Nephron (organoid): ENCODE measurements around the gene RNF112.

Experiments used
- H3K27ac Mint-ChIP-seq, 3 experiments: 2 replicates each; pipeline ENCODE4 v1.8.0; 2020; ENCODE audit warnings: mixed read lengths in 3 of 3, mild to moderate bottlenecking in 2 of 3, moderate library complexity in 1 of 3
- H3K27me3 Mint-ChIP-seq: 2 replicates; pipeline ENCODE4 v1.8.0; 2021; ENCODE audit warnings: low read depth, mild to moderate bottlenecking, moderate library complexity, mixed read lengths
- H3K36me3 Mint-ChIP-seq: 2 replicates; pipeline ENCODE4 v1.8.0; 2020; ENCODE audit warnings: low read depth, mixed read lengths
- H3K4me1 Mint-ChIP-seq: 2 replicates; pipeline ENCODE4 v1.8.0; 2020; ENCODE audit warnings: mixed read lengths
- H3K4me3 Mint-ChIP-seq, 3 experiments: 2 replicates each; pipeline ENCODE4 v1.8.0; 2020; ENCODE audit warnings: mild to moderate bottlenecking in 3 of 3, mixed read lengths in 3 of 3, moderate library complexity in 2 of 3
- H3K9me3 Mint-ChIP-seq: 2 replicates; pipeline ENCODE4 v1.8.0; 2020; ENCODE audit warnings: mixed read lengths
- TF ChIP-seq, protein P1 (sequence below), 3 experiments: fragments of 200-600 bp; sonication (generic); IDR thresholded peaks; one replicate each; pipeline ENCODE4 v1.5.0; 2021; ENCODE audit warnings: antibody characterized with exemption in 3 of 3; ENCODE audit not compliant: unreplicated experiment in 3 of 3

The RNF112 gene

DNA sequence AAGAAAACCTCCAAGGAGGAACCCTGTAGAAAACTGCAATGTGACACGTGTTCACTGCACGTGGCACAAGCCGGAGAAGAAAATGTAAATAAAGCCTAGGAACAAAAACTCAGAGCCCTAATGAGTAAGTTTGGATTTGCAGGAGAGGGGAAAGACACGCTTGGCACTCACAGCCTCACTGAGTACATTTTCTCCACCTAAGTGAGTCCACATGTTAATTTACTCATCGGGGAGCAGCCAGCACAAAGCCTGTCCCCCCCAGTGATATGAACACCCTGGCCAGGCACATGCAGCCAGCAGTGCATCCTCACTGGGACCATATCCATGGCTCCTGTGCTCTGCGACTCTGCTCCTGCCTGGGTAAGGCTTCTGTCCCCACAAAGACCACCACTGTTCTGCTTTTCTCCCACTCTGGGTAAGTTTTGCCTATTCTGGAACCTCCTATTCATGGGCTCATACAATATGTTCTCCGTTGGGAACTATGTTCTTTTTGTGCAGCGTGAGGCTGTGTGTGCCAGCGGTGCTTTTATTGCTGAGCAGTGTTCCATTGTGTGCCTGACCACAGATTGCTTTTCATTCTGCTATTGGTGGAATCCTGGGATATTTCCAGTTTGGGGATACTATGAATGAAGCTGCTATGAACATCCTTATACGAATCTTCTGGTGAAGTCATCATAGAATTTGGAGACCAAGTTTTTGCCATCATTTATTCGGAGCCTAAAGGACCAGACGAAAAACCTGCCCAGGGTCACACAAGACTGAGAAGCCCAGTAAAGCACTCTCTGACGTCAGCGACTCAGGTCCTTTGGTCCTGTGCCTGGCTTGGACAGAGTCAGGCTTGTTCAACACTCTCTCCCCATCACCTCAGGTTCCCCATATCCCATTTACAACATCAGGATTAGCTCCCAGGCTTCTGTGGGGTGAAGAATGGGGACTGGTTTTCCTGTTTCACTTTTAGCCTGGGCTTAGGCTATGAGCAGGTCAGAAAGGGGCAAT, 53.3 kb downstream of the RNF112 start:
- peak overlapping the region in 1 of 3 experiments; percentile 60 for H3K27ac Mint-ChIP-seq
- H3K9me3 Mint-ChIP-seq: no peaks in the 10 kb centered on the region
- TF ChIP-seq, protein P1, sequence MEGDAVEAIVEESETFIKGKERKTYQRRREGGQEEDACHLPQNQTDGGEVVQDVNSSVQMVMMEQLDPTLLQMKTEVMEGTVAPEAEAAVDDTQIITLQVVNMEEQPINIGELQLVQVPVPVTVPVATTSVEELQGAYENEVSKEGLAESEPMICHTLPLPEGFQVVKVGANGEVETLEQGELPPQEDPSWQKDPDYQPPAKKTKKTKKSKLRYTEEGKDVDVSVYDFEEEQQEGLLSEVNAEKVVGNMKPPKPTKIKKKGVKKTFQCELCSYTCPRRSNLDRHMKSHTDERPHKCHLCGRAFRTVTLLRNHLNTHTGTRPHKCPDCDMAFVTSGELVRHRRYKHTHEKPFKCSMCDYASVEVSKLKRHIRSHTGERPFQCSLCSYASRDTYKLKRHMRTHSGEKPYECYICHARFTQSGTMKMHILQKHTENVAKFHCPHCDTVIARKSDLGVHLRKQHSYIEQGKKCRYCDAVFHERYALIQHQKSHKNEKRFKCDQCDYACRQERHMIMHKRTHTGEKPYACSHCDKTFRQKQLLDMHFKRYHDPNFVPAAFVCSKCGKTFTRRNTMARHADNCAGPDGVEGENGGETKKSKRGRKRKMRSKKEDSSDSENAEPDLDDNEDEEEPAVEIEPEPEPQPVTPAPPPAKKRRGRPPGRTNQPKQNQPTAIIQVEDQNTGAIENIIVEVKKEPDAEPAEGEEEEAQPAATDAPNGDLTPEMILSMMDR (IDR thresholded peaks at IDR 0.05; ENCODE audit: unreplicated experiment in 3 of 3): no peak
- no peaks in the 10 kb centered on the region for H3K36me3 Mint-ChIP-seq
- no peak overlapping the region for H3K4me3 Mint-ChIP-seq
- H3K4me1 Mint-ChIP-seq: peaks cover 39% of the 10 kb centered on the region
- H3K27me3 Mint-ChIP-seq: no peaks in the 10 kb centered on the region
